ENCODE data around the gene FAM13A.

DNA sequence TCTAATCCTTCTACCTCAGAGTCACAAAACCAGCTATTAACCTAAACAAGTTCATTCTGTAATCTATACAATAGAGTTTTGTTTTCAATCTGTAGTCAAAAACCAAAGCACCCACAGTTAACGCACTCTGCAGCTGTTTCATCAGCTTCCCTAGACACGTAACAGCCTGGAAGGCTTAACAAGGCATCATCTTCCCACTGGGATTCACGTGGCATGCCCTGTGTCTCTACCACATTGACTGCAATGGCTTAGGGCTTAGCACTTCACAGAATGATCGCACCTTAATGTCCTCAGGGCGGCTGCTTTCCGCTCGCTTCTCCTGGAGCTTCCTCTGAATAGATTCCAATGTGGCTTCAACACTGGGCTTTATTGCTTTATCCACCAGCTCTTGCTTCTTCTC lies 309.6 kb downstream of the FAM13A start:
- TF ChIP-seq, protein P1, sequence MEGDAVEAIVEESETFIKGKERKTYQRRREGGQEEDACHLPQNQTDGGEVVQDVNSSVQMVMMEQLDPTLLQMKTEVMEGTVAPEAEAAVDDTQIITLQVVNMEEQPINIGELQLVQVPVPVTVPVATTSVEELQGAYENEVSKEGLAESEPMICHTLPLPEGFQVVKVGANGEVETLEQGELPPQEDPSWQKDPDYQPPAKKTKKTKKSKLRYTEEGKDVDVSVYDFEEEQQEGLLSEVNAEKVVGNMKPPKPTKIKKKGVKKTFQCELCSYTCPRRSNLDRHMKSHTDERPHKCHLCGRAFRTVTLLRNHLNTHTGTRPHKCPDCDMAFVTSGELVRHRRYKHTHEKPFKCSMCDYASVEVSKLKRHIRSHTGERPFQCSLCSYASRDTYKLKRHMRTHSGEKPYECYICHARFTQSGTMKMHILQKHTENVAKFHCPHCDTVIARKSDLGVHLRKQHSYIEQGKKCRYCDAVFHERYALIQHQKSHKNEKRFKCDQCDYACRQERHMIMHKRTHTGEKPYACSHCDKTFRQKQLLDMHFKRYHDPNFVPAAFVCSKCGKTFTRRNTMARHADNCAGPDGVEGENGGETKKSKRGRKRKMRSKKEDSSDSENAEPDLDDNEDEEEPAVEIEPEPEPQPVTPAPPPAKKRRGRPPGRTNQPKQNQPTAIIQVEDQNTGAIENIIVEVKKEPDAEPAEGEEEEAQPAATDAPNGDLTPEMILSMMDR (IDR thresholded peaks at IDR 0.05), result no peak
- no peak for TF ChIP-seq POLR2A (IDR thresholded peaks at IDR 0.05)
